ENCODE data around the gene ETV3.

Gene ETV3

DNA sequence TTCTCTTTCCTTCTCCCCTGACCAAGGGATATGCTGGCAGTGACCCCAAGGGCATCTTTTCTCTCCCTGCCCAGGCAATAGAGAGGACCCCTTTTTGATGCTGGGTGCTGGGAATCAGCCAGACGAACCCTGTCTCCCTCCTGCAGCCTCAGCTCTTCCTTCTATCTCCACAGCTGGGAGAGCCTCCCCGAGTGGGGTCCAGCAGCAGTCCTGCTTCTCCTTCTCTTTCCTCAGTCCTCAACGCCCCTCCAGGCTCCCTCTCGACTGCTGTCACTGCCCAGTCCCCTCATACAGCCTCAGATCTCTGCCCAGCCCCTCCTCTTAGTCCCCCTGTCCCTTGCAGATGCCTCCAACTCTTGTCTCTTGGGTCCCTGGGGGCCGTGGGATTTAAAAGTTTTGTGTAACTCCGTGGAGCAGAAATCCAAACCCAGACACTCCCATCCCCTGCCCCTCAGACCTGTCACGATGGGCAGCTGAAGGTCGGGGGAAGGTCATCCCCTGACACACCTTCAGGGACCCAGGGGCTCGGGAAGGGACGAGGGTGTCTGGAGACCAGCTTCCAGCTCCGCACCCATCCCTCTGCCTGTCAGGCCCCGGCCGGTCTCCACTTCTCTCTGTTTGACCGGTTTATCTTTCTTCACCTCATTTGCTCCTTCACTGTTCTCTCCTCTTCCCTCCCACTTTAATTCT is 32.8 kb downstream of the ETV3 start:
- no peaks in the 10 kb centered on the region for H3K9me2 ChIP-seq (replicated peaks; ENCODE audit: insufficient read depth, low read length)
- H3K9me3 ChIP-seq (ENCODE audit: insufficient read depth, low read length) = no peaks in the 10 kb centered on the region
- no peak overlapping the region for H3K9ac ChIP-seq (ENCODE audit: low read length)
- no peaks in the 10 kb centered on the region for H3K36me3 ChIP-seq (ENCODE audit: low read length)
- no peak overlapping the region for H2AFZ ChIP-seq (ENCODE audit: low read depth, low read length, severe bottlenecking)
- no peaks in the 10 kb centered on the region for H3K79me2 ChIP-seq (ENCODE audit: insufficient read depth, low read length)
- H3F3A ChIP-seq (ENCODE audit: insufficient read depth) = no peaks in the 10 kb centered on the region
- H3K4me2 ChIP-seq (ENCODE audit: low read depth, low read length, poor library complexity, severe bottlenecking) = no peak overlapping the region
- TF ChIP-seq, protein P1, sequence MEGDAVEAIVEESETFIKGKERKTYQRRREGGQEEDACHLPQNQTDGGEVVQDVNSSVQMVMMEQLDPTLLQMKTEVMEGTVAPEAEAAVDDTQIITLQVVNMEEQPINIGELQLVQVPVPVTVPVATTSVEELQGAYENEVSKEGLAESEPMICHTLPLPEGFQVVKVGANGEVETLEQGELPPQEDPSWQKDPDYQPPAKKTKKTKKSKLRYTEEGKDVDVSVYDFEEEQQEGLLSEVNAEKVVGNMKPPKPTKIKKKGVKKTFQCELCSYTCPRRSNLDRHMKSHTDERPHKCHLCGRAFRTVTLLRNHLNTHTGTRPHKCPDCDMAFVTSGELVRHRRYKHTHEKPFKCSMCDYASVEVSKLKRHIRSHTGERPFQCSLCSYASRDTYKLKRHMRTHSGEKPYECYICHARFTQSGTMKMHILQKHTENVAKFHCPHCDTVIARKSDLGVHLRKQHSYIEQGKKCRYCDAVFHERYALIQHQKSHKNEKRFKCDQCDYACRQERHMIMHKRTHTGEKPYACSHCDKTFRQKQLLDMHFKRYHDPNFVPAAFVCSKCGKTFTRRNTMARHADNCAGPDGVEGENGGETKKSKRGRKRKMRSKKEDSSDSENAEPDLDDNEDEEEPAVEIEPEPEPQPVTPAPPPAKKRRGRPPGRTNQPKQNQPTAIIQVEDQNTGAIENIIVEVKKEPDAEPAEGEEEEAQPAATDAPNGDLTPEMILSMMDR (IDR thresholded peaks at IDR 0.05; ENCODE audit: insufficient read depth, low read length, poor library complexity, severe bottlenecking) = no peak
- TF ChIP-seq EZH2phosphoT487 (conservative IDR thresholded peaks at IDR 0.05; ENCODE audit: low read length) = no peak
- H4K20me1 ChIP-seq (ENCODE audit: low read depth, low read length) = no peaks in the 10 kb centered on the region
- H3K27me3 ChIP-seq (ENCODE audit: low read length) = no peaks in the 10 kb centered on the region
- H3K4me3 ChIP-seq (ENCODE audit: insufficient read depth, low read length, poor library complexity, severe bottlenecking) = no peak overlapping the region
- no peak overlapping the region for H3K27ac ChIP-seq (ENCODE audit: low read depth, low read length)

DNA sequence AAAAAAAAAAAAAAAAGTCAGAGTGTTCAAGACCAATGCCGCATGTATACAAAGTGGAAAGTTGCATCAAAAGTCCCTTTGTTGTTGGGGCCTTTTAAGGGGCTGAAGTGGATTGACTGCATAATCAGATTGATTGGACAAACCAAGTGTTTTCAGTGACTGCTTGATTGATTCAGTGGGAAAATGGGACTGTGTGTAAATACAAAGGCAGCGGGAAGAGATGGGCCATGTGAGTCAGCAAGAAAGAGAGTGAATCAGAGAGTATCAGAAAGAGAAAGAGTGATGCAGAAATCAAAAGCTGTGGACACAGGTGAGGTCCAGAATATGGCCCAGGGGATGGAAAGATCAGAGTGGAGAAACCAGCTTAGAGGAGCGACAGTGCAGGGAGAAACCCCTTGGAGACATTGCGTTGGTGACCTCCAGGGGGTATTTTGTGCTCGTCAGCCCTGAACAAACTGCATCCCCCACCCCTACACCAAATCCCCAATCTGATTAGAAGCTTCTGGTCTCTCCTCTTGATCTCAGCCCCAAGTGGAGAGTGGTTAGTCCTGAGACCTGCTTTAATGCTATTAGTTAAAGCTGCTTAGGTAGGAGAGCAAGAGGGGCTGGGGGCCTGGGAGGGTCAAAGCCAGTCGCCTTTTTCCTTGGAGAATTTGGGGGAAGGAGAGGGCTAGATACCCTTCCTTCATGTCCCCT is 33.4 kb downstream of the ETV3 start:
- Histone ChIP-seq H3K79me2 (ENCODE audit: insufficient read depth, low read length) (no peaks in the 10 kb centered on the region), H3F3A (ENCODE audit: insufficient read depth) (no peaks in the 10 kb centered on the region), H3K27ac (ENCODE audit: low read depth, low read length) (no peak overlapping the region), H3K4me3 (ENCODE audit: insufficient read depth, low read length, poor library complexity, severe bottlenecking) (no peak overlapping the region), H3K27me3 (ENCODE audit: low read length) (no peaks in the 10 kb centered on the region), H3K4me2 (ENCODE audit: low read depth, low read length, poor library complexity, severe bottlenecking) (no peak overlapping the region), H3K9ac (ENCODE audit: low read length) (no peak overlapping the region), H3K9me3 (ENCODE audit: insufficient read depth, low read length) (no peaks in the 10 kb centered on the region), H2AFZ (ENCODE audit: low read depth, low read length, severe bottlenecking) (no peak overlapping the region), H3K36me3 (ENCODE audit: low read length) (no peaks in the 10 kb centered on the region), H4K20me1 (ENCODE audit: low read depth, low read length) (no peaks in the 10 kb centered on the region), H3K9me2 (replicated peaks; ENCODE audit: insufficient read depth, low read length) (no peaks in the 10 kb centered on the region)
- TF ChIP-seq, protein P1 (IDR thresholded peaks at IDR 0.05; ENCODE audit: insufficient read depth, low read length, poor library complexity, severe bottlenecking) = no peak
- no peak for TF ChIP-seq EZH2phosphoT487 (conservative IDR thresholded peaks at IDR 0.05; ENCODE audit: low read length)

DNA sequence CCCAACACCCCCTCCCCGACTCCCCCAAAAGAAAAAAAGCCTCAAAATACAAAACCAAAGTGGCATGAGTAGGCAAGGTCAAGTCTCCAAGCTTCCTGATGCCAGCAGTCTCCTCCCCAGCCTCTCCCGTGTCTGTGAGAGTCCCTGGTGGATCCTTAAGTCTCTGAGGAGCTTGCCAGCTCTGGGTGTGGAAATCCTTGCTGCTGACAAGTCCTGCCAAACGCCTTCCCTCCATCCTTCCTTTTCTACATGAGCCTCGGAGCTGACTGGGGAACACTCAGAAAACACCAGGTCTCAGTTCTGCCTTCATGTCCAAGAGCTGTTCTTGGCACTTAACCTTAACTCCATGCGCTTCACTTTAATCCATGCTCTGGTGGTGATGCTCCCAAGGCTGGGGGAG is 34.9 kb downstream of the ETV3 start:
- no peak overlapping the region for H3K9ac ChIP-seq (ENCODE audit: low read length)
- no peaks in the 10 kb centered on the region for H3K79me2 ChIP-seq (ENCODE audit: insufficient read depth, low read length)
- H3K9me2 ChIP-seq (replicated peaks; ENCODE audit: insufficient read depth, low read length) = no peaks in the 10 kb centered on the region
- no peaks in the 10 kb centered on the region for H3F3A ChIP-seq (ENCODE audit: insufficient read depth)
- no peak overlapping the region for H3K4me2 ChIP-seq (ENCODE audit: low read depth, low read length, poor library complexity, severe bottlenecking)
- no peaks in the 10 kb centered on the region for H3K36me3 ChIP-seq (ENCODE audit: low read length)
- H3K27ac ChIP-seq (ENCODE audit: low read depth, low read length) = no peak overlapping the region
- H2AFZ ChIP-seq (ENCODE audit: low read depth, low read length, severe bottlenecking) = no peak overlapping the region
- no peaks in the 10 kb centered on the region for H3K27me3 ChIP-seq (ENCODE audit: low read length)
- H3K4me3 ChIP-seq (ENCODE audit: insufficient read depth, low read length, poor library complexity, severe bottlenecking) = no peak overlapping the region
- no peaks in the 10 kb centered on the region for H3K9me3 ChIP-seq (ENCODE audit: insufficient read depth, low read length)
- H4K20me1 ChIP-seq (ENCODE audit: low read depth, low read length) = no peaks in the 10 kb centered on the region
- TF ChIP-seq EZH2phosphoT487 (conservative IDR thresholded peaks at IDR 0.05; ENCODE audit: low read length) = no peak
- TF ChIP-seq, protein P1 (IDR thresholded peaks at IDR 0.05; ENCODE audit: insufficient read depth, low read length, poor library complexity, severe bottlenecking) = no peak
